Measurements from ENCODE around the gene HERPUD1. TPM values are rescaled to one million over a fixed set of nuclear protein-coding genes. Genes with fewer than 3 reads are reported as not detected.

HERPUD1 gene, protein sequence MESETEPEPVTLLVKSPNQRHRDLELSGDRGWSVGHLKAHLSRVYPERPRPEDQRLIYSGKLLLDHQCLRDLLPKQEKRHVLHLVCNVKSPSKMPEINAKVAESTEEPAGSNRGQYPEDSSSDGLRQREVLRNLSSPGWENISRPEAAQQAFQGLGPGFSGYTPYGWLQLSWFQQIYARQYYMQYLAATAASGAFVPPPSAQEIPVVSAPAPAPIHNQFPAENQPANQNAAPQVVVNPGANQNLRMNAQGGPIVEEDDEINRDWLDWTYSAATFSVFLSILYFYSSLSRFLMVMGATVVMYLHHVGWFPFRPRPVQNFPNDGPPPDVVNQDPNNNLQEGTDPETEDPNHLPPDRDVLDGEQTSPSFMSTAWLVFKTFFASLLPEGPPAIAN
- 133 and 180 TPM in 2 replicates for total RNA-seq

GRCh38 chr16:56931892-56932720 lies at the start of gene HERPUD1:
TSS of gene HERPUD1 (plus strand) at chr16:56932142. CDS start at chr16:56932245, 103 bp downstream.

DNA sequence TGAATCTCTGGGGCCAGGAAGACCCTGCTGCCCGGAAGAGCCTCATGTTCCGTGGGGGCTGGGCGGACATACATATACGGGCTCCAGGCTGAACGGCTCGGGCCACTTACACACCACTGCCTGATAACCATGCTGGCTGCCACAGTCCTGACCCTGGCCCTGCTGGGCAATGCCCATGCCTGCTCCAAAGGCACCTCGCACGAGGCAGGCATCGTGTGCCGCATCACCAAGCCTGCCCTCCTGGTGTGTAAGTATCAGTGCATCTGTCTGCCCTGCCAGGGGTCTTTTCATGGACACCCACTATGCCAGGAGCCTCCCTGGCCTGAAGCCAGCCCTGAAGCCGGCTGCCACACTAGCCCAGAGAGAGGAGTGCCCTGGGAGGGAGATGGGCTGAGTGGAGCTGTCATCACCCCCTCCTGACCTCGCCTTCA lies 29.9 kb downstream of the HERPUD1 start, which contains the start of gene CETP:
Gene CETP (plus strand): TSS at position 100 of the 431 bp plus-strand sequence. CDS start 30 bp downstream, at position 130.

GRCh38 chr16:56988948-56989945 lies 57.3 kb downstream of the HERPUD1 start, which contains the start of gene NLRC5:
TSS of gene NLRC5 (plus strand) at chr16:56989557. CDS start at chr16:57020713, 31,156 bp downstream.

Other genes with a start within 250 kb of the HERPUD1 start
- gene MT1X, start 249.7 kb upstream of the HERPUD1 start, total RNA-seq = 31.7 and 83.9 TPM in 2 replicates
- 66.5 and 81.6 TPM in 2 replicates for gene NUP93, start 202.0 kb upstream of the HERPUD1 start, total RNA-seq
- gene SLC12A3, start 66.9 kb upstream of the HERPUD1 start, total RNA-seq = not detected in 2 replicates
- gene CETP, start 29.8 kb downstream of the HERPUD1 start, total RNA-seq = not detected in 2 replicates
- 13.0 and 13.5 TPM in 2 replicates for gene NLRC5, start 57.4 kb downstream of the HERPUD1 start, total RNA-seq
- gene CPNE2, start 160.4 kb downstream of the HERPUD1 start, total RNA-seq = 16.3 and 17.6 TPM in 2 replicates